Kidney (tissue), 14 donors: Measurements from ENCODE around the gene ACP6. TPM values are rescaled to one million over a fixed set of nuclear protein-coding genes. Genes with fewer than 3 reads are reported as not detected.
A peak's percentile ranks its signal among the peaks of the same experiment; 100 is the strongest.

Source experiments
- DNase-seq, 5 donors: peaks; one replicate each; pipeline ENCODE4 v3.0.0-alpha.2; 2013 to 2020
- FAIRE-seq: peaks from 2 replicates; lab custom pipeline; 2012; peaks lifted over from hg19 to GRCh38; lab: Jason Lieb, UNC
- H3K27ac ChIP-seq, 2 donors: one replicate each; pipeline ENCODE4 v1.7.0; 2013; ENCODE audit warnings: low read depth in 2 of 2, low read length in 2 of 2, inconsistent platforms in 1 of 2
- H3K27me3 ChIP-seq: one replicate; pipeline ENCODE4 v1.7.1; 2013; ENCODE audit warnings: low read length, inconsistent platforms; ENCODE audit not compliant: control insufficient read depth, insufficient read depth
- H3K36me3 ChIP-seq, 3 donors: one replicate each; pipeline versions ENCODE4 v1.7.0 to v1.7.1; 2013; ENCODE audit warnings: low read length in 3 of 3, control low read depth in 1 of 3, inconsistent platforms in 1 of 3; ENCODE audit not compliant: insufficient read depth in 3 of 3, control insufficient read depth in 2 of 3
- H3K4me1 ChIP-seq, 3 donors: one replicate each; pipeline versions ENCODE4 v1.7.0 to v1.7.1; 2013; ENCODE audit warnings: low read length in 3 of 3, inconsistent platforms in 1 of 3, low read depth in 1 of 3; ENCODE audit not compliant: control insufficient read depth in 2 of 3, insufficient read depth in 2 of 3
- H3K4me3 ChIP-seq, 3 donors: one replicate each; pipeline versions ENCODE4 v1.7.0 to v1.8.1; 2013; ENCODE audit warnings: low read length in 3 of 3, control low read depth in 1 of 3, inconsistent platforms in 1 of 3
- H3K9ac ChIP-seq, 3 donors: one replicate each; pipeline versions ENCODE4 v1.7.0 to v1.7.1; 2013; ENCODE audit warnings: low read length in 3 of 3, control low read depth in 1 of 3, inconsistent platforms in 1 of 3
- H3K9me3 ChIP-seq, 3 donors: one replicate each; pipeline versions ENCODE4 v1.7.0 to v1.7.1; 2013; ENCODE audit warnings: low read length in 3 of 3, control low read depth in 1 of 3, inconsistent platforms in 1 of 3; ENCODE audit not compliant: control insufficient read depth in 2 of 3, insufficient read depth in 1 of 3
- CTCF ChIP-seq: IDR thresholded peaks from 3 replicates; pipeline ENCODE4 v1.5.1; 2012; ENCODE audit warnings: mild to moderate bottlenecking, moderate library complexity, borderline replicate concordance; ENCODE audit not compliant: insufficient read depth; ENCODE audit errors: extremely low read depth
- intact Hi-C: fragments of 100-400 bp; cut with DNase I; formaldehyde crosslinking; loops from one replicate; pipeline ENCODE4 v1.11.1; 2022
- polyA plus RNA-seq: library from polyadenylated mRNA; stranded (reverse); fragments of 350-450 nt; fragmentation: Illumina TruSeq; extraction: RNeasy Lipid Tissue Mini Kit (QIAGEN cat#74804); gene quantifications from one replicate; pipeline ENCODE4 v1.2.3, GENCODE V29; 2014; ENCODE audit warnings: low read depth, low replicate concordance; ENCODE audit not compliant: insufficient read depth
- total RNA-seq: library from RNA; stranded (reverse); fragmentation: NEBNext Ultra II Directional; extraction: Animal tissue kit (Norgen Biotek cat#: 25700); gene quantifications from one replicate; pipeline ENCODE4 v1.2.1, GENCODE V29; 2021
- donor health status: control.
- donor health status: control.
- donor health status: control.
- donor health status: control.
- donor health status: control.
- donor health status: DM: yes; HTN: yes; CAD: no.
- donor health status: Normal renal cell carcinoma (clear cell type).

The ACP6 gene
- total and polyA plus RNA-seq, 2 donors from 2014 or later = 37.7 to 43.6 TPM

- intact Hi-C loops = loop anchor here (10.0 kb wide), 1 partner anchor 132 kb away; no protein-coding TSS in a partner anchor
- Histone ChIP-seq H3K36me3 (peaks cover 0 to 11% (median 4%) of the 10 kb centered on the region in 3 donors), H3K9me3 (no peaks in the 10 kb centered on the region), H3K9ac (no peak overlapping the region), H3K4me1 (peaks cover 0 to 6% (median 0%) of the 10 kb centered on the region in 3 donors), H3K27me3 (no peaks in the 10 kb centered on the region), H3K4me3 (no peak overlapping the region), H3K27ac (no peak overlapping the region)
- no peak for TF ChIP-seq CTCF
- FAIRE-seq (no peak), DNase-seq (no peak)
Observed at GRCh38 chr1:147626739-147627138, 43.6 kb downstream of the ACP6 start.

GRCh38 chr1:147626291-147626690 lies 44.0 kb downstream of the ACP6 start:
- Histone ChIP-seq H3K4me1 (peaks cover 0 to 6% (median 0%) of the 10 kb centered on the region in 3 donors), H3K9ac (no peak overlapping the region), H3K9me3 (no peaks in the 10 kb centered on the region), H3K4me3 (no peak overlapping the region), H3K27me3 (no peaks in the 10 kb centered on the region), H3K36me3 (peaks cover 0 to 16% (median 6%) of the 10 kb centered on the region in 3 donors), H3K27ac (no peak overlapping the region)
- FAIRE-seq = no peak
- TF ChIP-seq CTCF = no peak
- no peak for DNase-seq
- intact Hi-C loops = loop anchor here (10.0 kb wide), 1 partner anchor 131 kb away; no protein-coding TSS in a partner anchor

GRCh38 chr1:147625362-147625995 lies 44.8 kb downstream of the ACP6 start:
- no peak for TF ChIP-seq CTCF
- no peak overlapping the region for H3K27ac ChIP-seq
- H3K4me3 ChIP-seq = no peak overlapping the region
- FAIRE-seq (no peak), DNase-seq (peak in 1 of 5 donors; percentile 46)
- H3K9me3 ChIP-seq = no peaks in the 10 kb centered on the region
- H3K36me3 ChIP-seq = peaks cover 0 to 16% (median 12%) of the 10 kb centered on the region in 3 donors
- no peaks in the 10 kb centered on the region for H3K27me3 ChIP-seq
- intact Hi-C loops = loop anchor here (10.0 kb wide), 1 partner anchor 131 kb away; no protein-coding TSS in a partner anchor
- H3K4me1 ChIP-seq = peaks cover 0 to 6% (median 0%) of the 10 kb centered on the region in 3 donors
- H3K9ac ChIP-seq = no peak overlapping the region
